ENCODE data around the gene KRTAP5-7.

Gene KRTAP5-7

GRCh38 chr11:71499546-71499945 lies 27.5 kb upstream of the KRTAP5-7 start:
- no peaks in the 10 kb centered on the region for H3K4me1 ChIP-seq (ENCODE audit: insufficient read depth, low read length, severe bottlenecking)
- no peaks in the 10 kb centered on the region for H3K9me3 ChIP-seq (ENCODE audit: low read length)
- H3K36me3 ChIP-seq (ENCODE audit: insufficient read depth, low read length): peaks cover 34% of the 10 kb centered on the region
- H2AFZ ChIP-seq (ENCODE audit: low read length): no peak overlapping the region
- no peaks in the 10 kb centered on the region for H3K27me3 ChIP-seq (ENCODE audit: insufficient read depth, low read length)
- H3K79me2 ChIP-seq (ENCODE audit: insufficient read depth, low read length): no peaks in the 10 kb centered on the region
- no peak overlapping the region for H3K9ac ChIP-seq (ENCODE audit: low read length)
- no peak overlapping the region for H3K27ac ChIP-seq (ENCODE audit: low read depth, low read length, poor library complexity, severe bottlenecking)
- H4K20me1 ChIP-seq (ENCODE audit: insufficient read depth, low read length): no peaks in the 10 kb centered on the region
- no peaks in the 10 kb centered on the region for H3F3A ChIP-seq (ENCODE audit: insufficient read depth, low read length)
- no peaks in the 10 kb centered on the region for H3K9me2 ChIP-seq (ENCODE audit: low read depth, low read length)
- TF ChIP-seq CTCF (IDR thresholded peaks at IDR 0.05; ENCODE audit: low read length) (no peak), EZH2 (IDR thresholded peaks at IDR 0.05; ENCODE audit: borderline replicate concordance, low read length) (no peak)
- H3K4me2 ChIP-seq (ENCODE audit: low read length): no peak overlapping the region
- H3K4me3 ChIP-seq (ENCODE audit: low read depth, low read length, poor library complexity, severe bottlenecking): no peak overlapping the region

- H3K9me3 ChIP-seq (ENCODE audit: low read length): no peaks in the 10 kb centered on the region
- no peaks in the 10 kb centered on the region for H3F3A ChIP-seq (ENCODE audit: insufficient read depth, low read length)
- H2AFZ ChIP-seq (ENCODE audit: low read length): no peak overlapping the region
- H3K36me3 ChIP-seq (ENCODE audit: insufficient read depth, low read length): peaks cover 34% of the 10 kb centered on the region
- H3K4me1 ChIP-seq (ENCODE audit: insufficient read depth, low read length, severe bottlenecking): no peaks in the 10 kb centered on the region
- no peaks in the 10 kb centered on the region for H3K79me2 ChIP-seq (ENCODE audit: insufficient read depth, low read length)
- no peaks in the 10 kb centered on the region for H4K20me1 ChIP-seq (ENCODE audit: insufficient read depth, low read length)
- no peak overlapping the region for H3K4me3 ChIP-seq (ENCODE audit: low read depth, low read length, poor library complexity, severe bottlenecking)
- TF ChIP-seq EZH2 (IDR thresholded peaks at IDR 0.05; ENCODE audit: borderline replicate concordance, low read length) (no peak), CTCF (IDR thresholded peaks at IDR 0.05; ENCODE audit: low read length) (no peak)
- no peak overlapping the region for H3K4me2 ChIP-seq (ENCODE audit: low read length)
- H3K27me3 ChIP-seq (ENCODE audit: insufficient read depth, low read length): no peaks in the 10 kb centered on the region
- no peak overlapping the region for H3K27ac ChIP-seq (ENCODE audit: low read depth, low read length, poor library complexity, severe bottlenecking)
- no peak overlapping the region for H3K9ac ChIP-seq (ENCODE audit: low read length)
- no peaks in the 10 kb centered on the region for H3K9me2 ChIP-seq (ENCODE audit: low read depth, low read length)
These were observed 26.5 kb upstream of the KRTAP5-7 start for GRCh38 chr11:71500601-71501021.

GRCh38 chr11:71501071-71501985 lies 25.7 kb upstream of the KRTAP5-7 start:
- TF ChIP-seq EZH2 (IDR thresholded peaks at IDR 0.05; ENCODE audit: borderline replicate concordance, low read length): no peak
- no peak for TF ChIP-seq CTCF (IDR thresholded peaks at IDR 0.05; ENCODE audit: low read length)
- Histone ChIP-seq H3K27ac (ENCODE audit: low read depth, low read length, poor library complexity, severe bottlenecking) (no peak overlapping the region), H3F3A (ENCODE audit: insufficient read depth, low read length) (no peaks in the 10 kb centered on the region), H3K9me3 (ENCODE audit: low read length) (no peaks in the 10 kb centered on the region), H3K27me3 (ENCODE audit: insufficient read depth, low read length) (no peaks in the 10 kb centered on the region), H3K4me2 (ENCODE audit: low read length) (no peak overlapping the region), H3K36me3 (ENCODE audit: insufficient read depth, low read length) (peaks cover 34% of the 10 kb centered on the region), H2AFZ (ENCODE audit: low read length) (no peak overlapping the region), H4K20me1 (ENCODE audit: insufficient read depth, low read length) (no peaks in the 10 kb centered on the region), H3K4me1 (ENCODE audit: insufficient read depth, low read length, severe bottlenecking) (no peaks in the 10 kb centered on the region), H3K79me2 (ENCODE audit: insufficient read depth, low read length) (no peaks in the 10 kb centered on the region), H3K4me3 (ENCODE audit: low read depth, low read length, poor library complexity, severe bottlenecking) (no peak overlapping the region), H3K9ac (ENCODE audit: low read length) (no peak overlapping the region), H3K9me2 (ENCODE audit: low read depth, low read length) (no peaks in the 10 kb centered on the region)

Data from OCI-LY1 (cell line).